Measurements from ENCODE around the gene KRTAP10-9.

The KRTAP10-9 gene

GRCh38 chr21:44612669-44613229 is 14.1 kb upstream of the KRTAP10-9 start:
- no peak overlapping the region for H3K4me3 ChIP-seq (ENCODE audit: low read length)
- no peak overlapping the region for H3K27ac ChIP-seq (ENCODE audit: low read depth, low read length)
- no peak overlapping the region for H3K9ac ChIP-seq (ENCODE audit: low read length)
- H3K4me1 ChIP-seq (ENCODE audit: control insufficient read depth, insufficient read depth, low read length), result no peaks in the 10 kb centered on the region
- H3K27me3 ChIP-seq (ENCODE audit: control insufficient read depth, insufficient read depth, low read length), result no peaks in the 10 kb centered on the region
- no peaks in the 10 kb centered on the region for H3K36me3 ChIP-seq (ENCODE audit: control insufficient read depth, insufficient read depth, low read length)

GRCh38 chr21:44613386-44614155 is 13.3 kb upstream of the KRTAP10-9 start:
- Histone ChIP-seq H3K36me3 (ENCODE audit: control insufficient read depth, insufficient read depth, low read length) (no peaks in the 10 kb centered on the region), H3K4me1 (ENCODE audit: control insufficient read depth, insufficient read depth, low read length) (no peaks in the 10 kb centered on the region), H3K9ac (ENCODE audit: low read length) (no peak overlapping the region), H3K4me3 (ENCODE audit: low read length) (no peak overlapping the region), H3K27me3 (ENCODE audit: control insufficient read depth, insufficient read depth, low read length) (no peaks in the 10 kb centered on the region), H3K27ac (ENCODE audit: low read depth, low read length) (no peak overlapping the region)

GRCh38 chr21:44614161-44614631 is 12.7 kb upstream of the KRTAP10-9 start:
- Histone ChIP-seq H3K4me1 (ENCODE audit: control insufficient read depth, insufficient read depth, low read length) (no peaks in the 10 kb centered on the region), H3K27ac (ENCODE audit: low read depth, low read length) (no peak overlapping the region), H3K4me3 (ENCODE audit: low read length) (no peak overlapping the region), H3K27me3 (ENCODE audit: control insufficient read depth, insufficient read depth, low read length) (no peaks in the 10 kb centered on the region), H3K36me3 (ENCODE audit: control insufficient read depth, insufficient read depth, low read length) (no peaks in the 10 kb centered on the region), H3K9ac (ENCODE audit: low read length) (no peak overlapping the region)

GRCh38 chr21:44614961-44615391 is 11.9 kb upstream of the KRTAP10-9 start:
- no peak overlapping the region for H3K4me3 ChIP-seq (ENCODE audit: low read length)
- no peaks in the 10 kb centered on the region for H3K27me3 ChIP-seq (ENCODE audit: control insufficient read depth, insufficient read depth, low read length)
- H3K9ac ChIP-seq (ENCODE audit: low read length), result no peak overlapping the region
- no peaks in the 10 kb centered on the region for H3K4me1 ChIP-seq (ENCODE audit: control insufficient read depth, insufficient read depth, low read length)
- no peaks in the 10 kb centered on the region for H3K36me3 ChIP-seq (ENCODE audit: control insufficient read depth, insufficient read depth, low read length)
- no peak overlapping the region for H3K27ac ChIP-seq (ENCODE audit: low read depth, low read length)

- H3K27ac ChIP-seq (ENCODE audit: low read depth, low read length), result no peak overlapping the region
- no peaks in the 10 kb centered on the region for H3K36me3 ChIP-seq (ENCODE audit: control insufficient read depth, insufficient read depth, low read length)
- no peaks in the 10 kb centered on the region for H3K27me3 ChIP-seq (ENCODE audit: control insufficient read depth, insufficient read depth, low read length)
- no peaks in the 10 kb centered on the region for H3K4me1 ChIP-seq (ENCODE audit: control insufficient read depth, insufficient read depth, low read length)
- no peak overlapping the region for H3K4me3 ChIP-seq (ENCODE audit: low read length)
- no peak overlapping the region for H3K9ac ChIP-seq (ENCODE audit: low read length)
These were observed 11.4 kb upstream of the KRTAP10-9 start for GRCh38 chr21:44615466-44615865.

GRCh38 chr21:44615911-44616590 is 10.8 kb upstream of the KRTAP10-9 start:
- Histone ChIP-seq H3K27me3 (ENCODE audit: control insufficient read depth, insufficient read depth, low read length) (no peaks in the 10 kb centered on the region), H3K4me1 (ENCODE audit: control insufficient read depth, insufficient read depth, low read length) (no peaks in the 10 kb centered on the region), H3K4me3 (ENCODE audit: low read length) (no peak overlapping the region)

GRCh38 chr21:44616591-44616926 is 10.3 kb upstream of the KRTAP10-9 start:
- H3K4me3 ChIP-seq (ENCODE audit: low read length), result no peak overlapping the region
- no peak overlapping the region for H3K9ac ChIP-seq (ENCODE audit: low read length)
- H3K36me3 ChIP-seq (ENCODE audit: control insufficient read depth, insufficient read depth, low read length), result no peaks in the 10 kb centered on the region
- H3K27me3 ChIP-seq (ENCODE audit: control insufficient read depth, insufficient read depth, low read length), result no peaks in the 10 kb centered on the region
- no peak overlapping the region for H3K27ac ChIP-seq (ENCODE audit: low read depth, low read length)
- no peaks in the 10 kb centered on the region for H3K4me1 ChIP-seq (ENCODE audit: control insufficient read depth, insufficient read depth, low read length)

More at GRCh38 chr21:44615911-44616590, 10.8 kb upstream of the KRTAP10-9 start:
- no peak overlapping the region for H3K9ac ChIP-seq (ENCODE audit: low read length)
- H3K27ac ChIP-seq (ENCODE audit: low read depth, low read length), result no peak overlapping the region
- H3K36me3 ChIP-seq (ENCODE audit: control insufficient read depth, insufficient read depth, low read length), result no peaks in the 10 kb centered on the region

GRCh38 chr21:44617071-44617501 is 9.8 kb upstream of the KRTAP10-9 start:
- no peaks in the 10 kb centered on the region for H3K36me3 ChIP-seq (ENCODE audit: control insufficient read depth, insufficient read depth, low read length)
- no peak overlapping the region for H3K4me3 ChIP-seq (ENCODE audit: low read length)
- no peak overlapping the region for H3K27ac ChIP-seq (ENCODE audit: low read depth, low read length)
- H3K4me1 ChIP-seq (ENCODE audit: control insufficient read depth, insufficient read depth, low read length), result no peaks in the 10 kb centered on the region
- no peaks in the 10 kb centered on the region for H3K27me3 ChIP-seq (ENCODE audit: control insufficient read depth, insufficient read depth, low read length)
- H3K9ac ChIP-seq (ENCODE audit: low read length), result no peak overlapping the region

- H3K4me3 ChIP-seq (ENCODE audit: low read length), result no peak overlapping the region
- no peaks in the 10 kb centered on the region for H3K36me3 ChIP-seq (ENCODE audit: control insufficient read depth, insufficient read depth, low read length)
- H3K27ac ChIP-seq (ENCODE audit: low read depth, low read length), result no peak overlapping the region
- H3K9ac ChIP-seq (ENCODE audit: low read length), result no peak overlapping the region
- no peaks in the 10 kb centered on the region for H3K4me1 ChIP-seq (ENCODE audit: control insufficient read depth, insufficient read depth, low read length)
- no peaks in the 10 kb centered on the region for H3K27me3 ChIP-seq (ENCODE audit: control insufficient read depth, insufficient read depth, low read length)
These were observed 8.4 kb upstream of the KRTAP10-9 start for GRCh38 chr21:44618504-44618903.

- Histone ChIP-seq H3K4me1 (ENCODE audit: control insufficient read depth, insufficient read depth, low read length) (no peaks in the 10 kb centered on the region), H3K9ac (ENCODE audit: low read length) (no peak overlapping the region), H3K27ac (ENCODE audit: low read depth, low read length) (no peak overlapping the region), H3K27me3 (ENCODE audit: control insufficient read depth, insufficient read depth, low read length) (no peaks in the 10 kb centered on the region), H3K36me3 (ENCODE audit: control insufficient read depth, insufficient read depth, low read length) (no peaks in the 10 kb centered on the region), H3K4me3 (ENCODE audit: low read length) (no peak overlapping the region)
These were observed 8.0 kb upstream of the KRTAP10-9 start for GRCh38 chr21:44618909-44619308.

- Histone ChIP-seq H3K9ac (ENCODE audit: low read length) (no peak overlapping the region), H3K4me3 (ENCODE audit: low read length) (no peak overlapping the region), H3K36me3 (ENCODE audit: control insufficient read depth, insufficient read depth, low read length) (no peaks in the 10 kb centered on the region), H3K27me3 (ENCODE audit: control insufficient read depth, insufficient read depth, low read length) (no peaks in the 10 kb centered on the region), H3K27ac (ENCODE audit: low read depth, low read length) (no peak overlapping the region), H3K4me1 (ENCODE audit: control insufficient read depth, insufficient read depth, low read length) (no peaks in the 10 kb centered on the region)
These were observed 7.0 kb upstream of the KRTAP10-9 start for GRCh38 chr21:44619886-44620285.

GRCh38 chr21:44623575-44623974 is 3.3 kb upstream of the KRTAP10-9 start:
- H3K9ac ChIP-seq (ENCODE audit: low read length), result no peak overlapping the region
- H3K36me3 ChIP-seq (ENCODE audit: control insufficient read depth, insufficient read depth, low read length), result no peaks in the 10 kb centered on the region
- H3K27me3 ChIP-seq (ENCODE audit: control insufficient read depth, insufficient read depth, low read length), result no peaks in the 10 kb centered on the region
- no peak overlapping the region for H3K27ac ChIP-seq (ENCODE audit: low read depth, low read length)
- H3K4me1 ChIP-seq (ENCODE audit: control insufficient read depth, insufficient read depth, low read length), result no peaks in the 10 kb centered on the region
- H3K4me3 ChIP-seq (ENCODE audit: low read length), result no peak overlapping the region
